Measurements from ENCODE around the gene ELMO1.

Gene ELMO1

GRCh38 chr7:36937754-36938563 lies 510.7 kb downstream of the ELMO1 start:
- peak; percentile 24 to 37 for DNase-seq

- no peak for DNase-seq
Observed at GRCh38 chr7:36931892-36932291, 516.8 kb downstream of the ELMO1 start.

GRCh38 chr7:36929791-36930190 lies 518.9 kb downstream of the ELMO1 start:
- DNase-seq = no peak

GRCh38 chr7:36928718-36929117 lies 519.9 kb downstream of the ELMO1 start:
- no peak for DNase-seq

GRCh38 chr7:36928311-36928710 lies 520.4 kb downstream of the ELMO1 start:
- DNase-seq = no peak

- no peak for DNase-seq
Observed at GRCh38 chr7:36925691-36926090, 523.0 kb downstream of the ELMO1 start.

- no peak for DNase-seq
Observed at GRCh38 chr7:36925207-36925606, 523.5 kb downstream of the ELMO1 start.

- peak; percentile 66 to 71 for DNase-seq
Observed at GRCh38 chr7:36923943-36924436, 524.7 kb downstream of the ELMO1 start.

GRCh38 chr7:36923185-36923584 lies 525.5 kb downstream of the ELMO1 start:
- no peak for DNase-seq

GRCh38 chr7:36920433-36920832 lies 528.2 kb downstream of the ELMO1 start:
- no peak for DNase-seq

GRCh38 chr7:36919738-36920137 lies 528.9 kb downstream of the ELMO1 start:
- DNase-seq = no peak

GRCh38 chr7:36918591-36918990 lies 530.1 kb downstream of the ELMO1 start:
- no peak for DNase-seq

GRCh38 chr7:36916619-36917018 lies 532.0 kb downstream of the ELMO1 start:
- DNase-seq = no peak

- no peak for DNase-seq
Observed at GRCh38 chr7:36916116-36916515, 532.5 kb downstream of the ELMO1 start.

- DNase-seq = no peak
Observed at GRCh38 chr7:36911788-36912187, 536.9 kb downstream of the ELMO1 start.

- DNase-seq = no peak
Observed at GRCh38 chr7:36910859-36911258, 537.8 kb downstream of the ELMO1 start.

GRCh38 chr7:36910401-36910800 lies 538.3 kb downstream of the ELMO1 start:
- DNase-seq = no peak

GRCh38 chr7:36906956-36907635 lies 541.6 kb downstream of the ELMO1 start:
- DNase-seq = no peak

- DNase-seq = no peak
Observed at GRCh38 chr7:36906448-36906847, 542.2 kb downstream of the ELMO1 start.

GRCh38 chr7:36905841-36906240 lies 542.8 kb downstream of the ELMO1 start:
- no peak for DNase-seq

GRCh38 chr7:36904802-36905201 lies 543.9 kb downstream of the ELMO1 start:
- DNase-seq = no peak

GRCh38 chr7:36904101-36904500 lies 544.6 kb downstream of the ELMO1 start:
- DNase-seq = no peak

- no peak for DNase-seq
Observed at GRCh38 chr7:36900988-36901710, 547.5 kb downstream of the ELMO1 start.

- no peak for DNase-seq
Observed at GRCh38 chr7:36898186-36898585, 550.5 kb downstream of the ELMO1 start.

Data from Kasumi-1 (cell line).